ENCODE measurements around the gene NCAPD2. TPM values are rescaled to one million over a fixed set of nuclear protein-coding genes. Genes with fewer than 3 reads are reported as not detected.
"Not testable (repeated sequence)": the region's sequence is repeated elsewhere in the genome, so short reads cannot be mapped to it uniquely, and the experiment has no call there.

Gene NCAPD2
- total and polyA plus RNA-seq, 5 experiments from 2014 or later = 24.7 to 46.3 (median 40.4) TPM

DNA sequence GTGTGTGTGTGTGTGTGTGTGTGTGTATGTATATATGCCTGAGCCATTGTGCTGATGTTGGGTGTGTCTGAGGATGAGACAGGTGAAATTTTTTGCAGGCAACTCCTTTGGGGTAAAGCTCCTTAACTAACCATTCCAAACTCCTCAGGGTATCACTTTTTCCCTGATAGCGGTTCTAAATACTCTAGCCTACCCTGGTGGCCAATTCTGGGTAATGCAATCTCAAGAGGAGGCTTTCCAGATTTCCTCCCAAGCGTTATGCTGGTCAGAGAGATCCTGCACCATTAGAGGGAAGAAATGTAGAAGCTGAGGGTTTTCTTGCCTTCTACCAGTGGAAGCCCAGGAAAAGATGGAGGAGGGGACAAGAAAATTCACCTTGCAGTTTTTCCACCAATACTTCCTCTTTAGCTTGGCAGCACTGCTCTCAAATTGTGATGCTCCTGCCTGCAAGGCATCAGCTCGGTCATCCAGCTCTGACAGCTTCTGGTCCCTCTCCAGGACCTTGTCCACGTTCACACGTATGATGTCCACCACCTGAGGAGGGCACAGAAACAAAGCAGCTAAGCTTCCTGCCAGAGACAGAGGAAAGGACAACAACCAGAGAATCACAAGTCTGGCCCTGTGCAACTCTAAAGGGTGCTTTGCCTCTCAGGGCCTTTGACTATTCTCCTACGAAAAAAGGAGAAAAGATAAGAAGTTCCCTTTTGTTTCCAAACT is 28.3 kb upstream of the NCAPD2 start:
- Mint-ChIP-seq H3K27ac (peak overlapping the region; percentile 93 to 98 (median 95)), H3K27me3 (no peaks in the 10 kb centered on the region), H3K36me3 (peaks cover 3 to 65% (median 26%) of the 10 kb centered on the region in 3 donors), H3K4me3 (peak overlapping the region in 9 of 10 donors; percentile 49 to 79 (median 64)), H3K9me3 (no peaks in the 10 kb centered on the region), H3K4me1 (peaks cover 64 to 92% (median 90%) of the 10 kb centered on the region in 4 donors)
- DNase-seq (peak in 7 of 10 donors; percentile 40 to 75 (median 50)), ATAC-seq (no peak)
- POLR2A ChIA-PET = interaction anchor here (0.6 to 25.3 kb wide), 18 partner anchors 9 to 485 kb away, joined by 3 to 1074 read pairs (median 4); partner anchors contain the start of genes CD27, GAPDH, MRPL51 and PTPN6

DNA sequence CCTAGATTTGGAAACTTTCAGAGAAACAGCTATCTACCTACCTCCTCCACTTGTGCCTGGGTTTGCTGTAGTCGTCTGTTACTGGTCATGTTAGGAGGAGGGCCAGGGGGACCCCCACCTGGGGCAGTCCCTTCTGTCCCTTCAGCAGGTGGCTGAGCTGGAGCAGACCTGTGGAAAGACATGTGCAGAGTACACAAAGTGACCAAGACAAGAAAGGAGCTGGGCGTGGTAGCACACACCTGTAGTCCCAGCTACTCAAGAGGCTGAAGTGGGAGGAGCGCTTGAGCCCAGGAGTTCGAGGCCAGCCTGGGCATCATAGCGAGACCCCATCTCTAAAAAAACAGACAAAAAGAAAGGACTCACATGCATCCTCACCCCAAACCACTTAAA is 27.7 kb upstream of the NCAPD2 start:
- H3K4me3 Mint-ChIP-seq = peak overlapping the region in 3 of 10 donors; percentile 22 to 60 (median 49)
- H3K9me3 Mint-ChIP-seq = no peaks in the 10 kb centered on the region
- H3K27ac Mint-ChIP-seq = peak overlapping the region; percentile 85 to 98 (median 95)
- ATAC-seq (no peak), DNase-seq (no peak)
- POLR2A ChIA-PET = interaction anchor here (0.6 to 25.3 kb wide), 15 partner anchors 9 to 427 kb away, joined by 3 to 1074 read pairs (median 4); partner anchors contain the start of genes CD27, GAPDH, MRPL51 and TAPBPL
- no peaks in the 10 kb centered on the region for H3K27me3 Mint-ChIP-seq
- peaks cover 3 to 59% (median 23%) of the 10 kb centered on the region in 3 donors for H3K36me3 Mint-ChIP-seq
- peaks cover 61 to 92% (median 87%) of the 10 kb centered on the region in 4 donors for H3K4me1 Mint-ChIP-seq

DNA sequence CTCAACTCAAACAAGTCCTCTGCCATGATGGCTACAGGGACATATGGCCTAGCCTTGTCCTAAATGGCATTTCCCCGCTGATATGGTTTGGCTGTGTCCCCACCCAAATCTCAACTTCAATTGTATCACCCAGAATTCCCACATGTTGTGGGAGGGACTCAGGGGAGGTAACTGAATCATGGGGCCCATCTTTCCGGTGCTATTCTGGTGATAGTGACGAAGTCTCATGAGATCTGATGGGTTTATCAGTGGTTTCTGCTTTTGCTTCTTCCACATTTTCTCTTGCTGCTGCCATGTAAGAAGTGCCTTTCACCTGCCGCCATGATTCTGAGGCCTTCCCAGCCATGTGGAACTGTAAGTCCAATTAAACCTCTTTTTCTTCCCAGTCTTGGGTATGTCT is 27.2 kb upstream of the NCAPD2 start:
- H3K4me1 Mint-ChIP-seq = peaks cover 60 to 91% (median 86%) of the 10 kb centered on the region in 4 donors
- POLR2A ChIA-PET = interaction anchor here (0.6 to 25.3 kb wide), 10 partner anchors 21 to 97 kb away, joined by 3 to 1074 read pairs (median 10); partner anchors contain the start of genes CD27, MRPL51, NCAPD2 and SCNN1A
- DNase-seq, H3K9me3 Mint-ChIP-seq, ATAC-seq, H3K27me3 Mint-ChIP-seq: not testable (repeated sequence)
- H3K36me3 Mint-ChIP-seq = peaks cover 3 to 55% (median 19%) of the 10 kb centered on the region in 3 donors
- peak overlapping the region in 4 of 10 donors; percentile 28 to 78 (median 38) for H3K4me3 Mint-ChIP-seq
- peak overlapping the region; percentile 1 to 98 (median 95) for H3K27ac Mint-ChIP-seq

DNA sequence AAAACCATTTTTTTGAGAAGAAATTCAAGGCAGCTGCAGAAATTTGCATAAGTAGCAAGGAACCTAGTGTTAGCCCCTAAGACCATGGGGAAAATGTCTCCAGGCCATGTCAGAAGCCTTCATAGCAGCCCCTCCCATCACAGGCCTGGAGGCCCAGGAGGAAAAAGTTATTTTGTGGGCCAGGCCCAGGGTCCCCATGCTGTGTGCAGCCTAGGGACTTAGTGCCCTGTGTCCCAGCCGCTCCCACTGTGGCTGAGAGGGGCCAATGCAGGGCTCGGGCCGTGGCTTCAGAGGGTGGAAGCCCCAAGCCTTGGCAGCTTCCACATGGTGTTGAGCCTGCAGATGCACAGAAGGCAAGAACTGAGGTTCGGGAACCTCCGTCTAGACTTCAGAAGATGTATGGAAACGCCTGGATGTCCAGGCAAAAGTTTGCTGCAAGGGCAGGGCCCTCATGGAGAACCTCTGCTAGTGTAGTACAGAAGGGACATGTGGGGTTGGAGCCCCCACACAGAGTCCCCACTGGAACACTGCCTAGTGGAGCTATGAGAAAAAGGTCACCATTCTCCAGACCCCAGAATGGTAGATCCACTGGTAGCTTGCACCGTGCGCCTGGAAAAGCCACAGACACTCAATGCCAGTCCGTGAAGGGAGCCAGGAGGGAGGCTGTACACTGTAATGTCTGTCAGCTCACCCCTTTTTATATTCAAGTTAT is 26.2 kb upstream of the NCAPD2 start:
- H3K4me1 Mint-ChIP-seq = peaks cover 51 to 81% (median 78%) of the 10 kb centered on the region in 4 donors
- peaks cover 3 to 49% (median 15%) of the 10 kb centered on the region in 3 donors for H3K36me3 Mint-ChIP-seq
- H3K27me3 Mint-ChIP-seq, DNase-seq, ATAC-seq, H3K9me3 Mint-ChIP-seq: not testable (repeated sequence)
- peak overlapping the region in 9 of 10 donors; percentile 62 to 95 (median 92) for H3K4me3 Mint-ChIP-seq
- POLR2A ChIA-PET = interaction anchor here (0.6 to 5.6 kb wide), 7 partner anchors 15 to 134 kb away, joined by 5 to 104 read pairs (median 66); partner anchors contain the start of genes CD27, MRPL51, NCAPD2 and SCNN1A
- H3K27ac Mint-ChIP-seq = peak overlapping the region; percentile 41 to 98 (median 95)

DNA sequence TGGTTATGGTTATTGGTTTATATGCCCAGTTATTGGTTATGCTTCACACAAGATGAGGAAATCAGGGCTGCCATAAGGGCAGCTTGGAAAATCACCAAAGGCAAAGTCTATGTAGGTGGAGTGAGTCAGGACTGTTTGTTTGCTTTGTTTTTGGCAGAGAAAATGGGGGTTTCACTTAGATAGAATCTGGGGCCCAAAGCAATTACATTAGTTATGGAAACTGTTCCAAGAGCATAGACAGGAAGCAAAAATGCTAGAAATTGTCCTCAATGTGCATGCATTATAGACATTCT is 25.7 kb upstream of the NCAPD2 start:
- peaks cover 46 to 76% (median 73%) of the 10 kb centered on the region in 4 donors for H3K4me1 Mint-ChIP-seq
- DNase-seq (no peak), ATAC-seq (no peak)
- H3K27me3 Mint-ChIP-seq = no peaks in the 10 kb centered on the region
- H3K4me3 Mint-ChIP-seq = peak overlapping the region; percentile 78 to 96 (median 92)
- POLR2A ChIA-PET = interaction anchor here (1.6 to 5.6 kb wide), 6 partner anchors 15 to 134 kb away, joined by 5 to 104 read pairs (median 74); partner anchors contain the start of genes CD27, MRPL51, NCAPD2 and TAPBPL
- no peaks in the 10 kb centered on the region for H3K9me3 Mint-ChIP-seq
- H3K27ac Mint-ChIP-seq = peak overlapping the region; percentile 41 to 98 (median 95)
- peaks cover 3 to 45% (median 15%) of the 10 kb centered on the region in 3 donors for H3K36me3 Mint-ChIP-seq

DNA sequence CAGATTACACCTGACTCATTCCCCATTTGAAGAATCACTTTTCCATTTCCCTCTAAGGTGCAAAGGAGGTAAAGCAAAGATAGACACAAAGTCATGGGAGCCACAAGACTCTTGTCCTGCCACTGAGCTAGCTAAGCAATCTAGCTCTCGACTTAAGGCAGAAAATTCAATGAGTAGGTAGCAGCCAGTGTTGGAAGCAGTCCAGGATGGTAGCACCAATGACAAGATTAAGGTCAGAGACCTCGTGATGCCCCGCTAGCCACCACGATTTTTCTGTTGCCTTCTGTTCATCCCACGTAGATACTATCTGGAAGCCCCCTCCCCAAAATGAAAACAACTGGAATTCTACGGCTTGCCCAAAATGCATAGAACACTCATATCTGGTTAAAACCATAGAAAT is 24.8 kb upstream of the NCAPD2 start:
- POLR2A ChIA-PET = interaction anchor here (2.4 to 5.6 kb wide), 8 partner anchors 16 to 135 kb away, joined by 7 to 104 read pairs (median 74); partner anchors contain the start of genes CD27, GAPDH, MRPL51 and NCAPD2

DNA sequence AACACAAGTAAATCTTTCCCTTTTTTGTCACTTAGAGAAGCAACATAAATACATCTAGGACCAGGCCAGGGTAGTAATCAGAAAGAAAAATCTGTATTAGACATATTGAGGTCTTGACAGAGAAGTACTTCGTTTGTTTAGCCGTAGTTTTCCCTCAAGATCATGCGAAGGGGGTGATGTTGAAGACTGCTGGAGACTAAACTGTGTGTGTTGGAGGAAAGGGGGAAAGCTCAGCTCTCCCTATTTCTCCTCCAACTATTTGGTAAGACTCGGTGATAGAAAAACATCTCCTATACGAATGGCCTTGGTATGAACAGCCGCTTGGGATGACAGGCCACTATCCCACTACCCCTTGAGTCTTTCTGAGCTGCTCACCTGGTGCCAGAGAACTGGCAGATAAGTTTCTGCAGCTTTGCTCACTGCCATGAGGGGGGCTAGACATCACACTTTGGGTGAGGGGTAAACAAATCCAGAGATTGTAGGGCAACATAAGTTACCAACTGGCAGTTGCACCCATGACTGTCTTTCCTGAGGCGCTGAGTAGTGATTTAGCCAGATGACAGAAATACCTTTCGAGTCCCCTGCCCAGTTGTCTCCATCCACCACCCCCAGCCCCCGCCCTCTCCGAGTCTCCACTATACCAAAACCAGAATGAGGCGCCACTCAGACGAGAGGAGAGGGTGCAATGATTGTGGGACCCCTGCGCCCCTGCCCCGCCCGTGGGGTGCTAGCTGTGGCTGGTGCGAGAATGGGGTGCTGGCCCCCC is 24.1 kb upstream of the NCAPD2 start:
- POLR2A ChIA-PET = interaction anchor here (0.6 to 5.6 kb wide), 37 partner anchors 9 to 367 kb away, joined by 3 to 104 read pairs (median 5); partner anchors contain the start of genes CD27, GAPDH, LPAR5 and MLF2
- ATAC-seq (no peak), DNase-seq (peak in 1 of 10 donors; percentile 29)
- Mint-ChIP-seq H3K4me1 (peaks cover 33 to 61% (median 57%) of the 10 kb centered on the region in 4 donors), H3K27ac (peak overlapping the region; percentile 82 to 98 (median 95)), H3K36me3 (peaks cover 0 to 30% (median 3%) of the 10 kb centered on the region in 3 donors), H3K27me3 (peaks cover 0 to 2% (median 0%) of the 10 kb centered on the region in 5 donors), H3K4me3 (peak overlapping the region; percentile 78 to 96 (median 92)), H3K9me3 (no peaks in the 10 kb centered on the region)

More for the DNA sequence above, 24.8 kb upstream of the NCAPD2 start:
- Mint-ChIP-seq H3K36me3 (peaks cover 3 to 37% (median 10%) of the 10 kb centered on the region in 3 donors), H3K4me1 (peaks cover 40 to 68% (median 64%) of the 10 kb centered on the region in 4 donors), H3K4me3 (peak overlapping the region; percentile 78 to 96 (median 92)), H3K27ac (peak overlapping the region; percentile 82 to 98 (median 95)), H3K27me3 (no peaks in the 10 kb centered on the region), H3K9me3 (no peaks in the 10 kb centered on the region)
- DNase-seq = no peak
- ATAC-seq = no peak

DNA sequence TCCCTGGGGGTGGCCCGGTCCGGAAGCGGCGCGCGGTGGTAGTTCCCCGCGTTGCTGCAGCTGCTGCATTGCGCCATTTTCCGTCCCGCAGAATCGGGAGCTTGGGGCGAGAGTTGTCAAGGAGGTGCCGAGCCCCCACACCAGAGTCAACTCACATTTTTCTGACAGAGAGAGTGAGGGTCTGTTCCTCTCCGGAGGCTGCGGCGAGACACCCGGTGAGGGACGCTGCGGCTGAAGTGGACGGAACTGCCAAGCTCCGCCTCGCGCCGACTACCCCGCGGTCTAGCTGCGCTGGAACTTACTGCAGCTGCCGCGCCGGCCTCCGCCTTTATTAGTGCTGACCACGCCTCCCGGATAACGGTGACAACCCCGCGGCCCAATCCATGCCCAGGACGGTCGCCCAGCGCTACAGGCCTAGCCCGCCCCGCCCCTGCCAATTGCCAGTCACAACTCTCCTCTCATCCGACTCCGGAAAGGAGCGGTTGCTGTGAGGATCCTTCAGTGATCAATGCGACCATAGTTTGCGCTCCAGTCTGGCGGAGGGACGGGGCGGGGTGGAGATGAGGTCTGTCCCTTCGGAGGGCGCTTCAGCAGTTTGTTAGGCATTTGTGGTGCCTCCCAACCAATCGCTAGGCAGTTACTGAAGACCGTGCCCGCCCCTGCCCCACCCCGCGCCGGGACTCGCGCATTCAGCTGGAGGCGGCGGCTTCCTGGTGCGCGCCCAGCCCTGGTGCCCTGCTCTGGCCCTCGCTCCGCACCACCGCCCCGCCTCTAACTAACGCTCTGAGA is 23.3 kb upstream of the NCAPD2 start, which contains the start of gene VAMP1:
VAMP1 (minus strand) TSS at position 303 of the 789 bp plus-strand sequence; CDS start at position 157, 146 bp downstream.
- Mint-ChIP-seq H3K4me1 (peaks cover 30 to 54% (median 52%) of the 10 kb centered on the region in 4 donors), H3K36me3 (peaks cover 0 to 26% (median under 1%) of the 10 kb centered on the region in 3 donors), H3K27ac (peak within 1 kb of the TSS; percentile 82 to 98 (median 95)), H3K27me3 (peaks cover 0 to 2% (median 0%) of the 10 kb centered on the region in 5 donors), H3K9me3 (no peaks in the 10 kb centered on the region), H3K4me3 (peak within 1 kb of the TSS; percentile 78 to 96 (median 92))
- DNase-seq (peak; percentile 90 to 98 (median 95)), ATAC-seq (peak; percentile 88)
- POLR2A ChIA-PET = interaction anchor here (0.5 to 5.6 kb wide), 39 partner anchors 9 to 366 kb away, joined by 3 to 104 read pairs (median 5); partner anchors contain the start of genes CD27, GAPDH, LPAR5 and MLF2

DNA sequence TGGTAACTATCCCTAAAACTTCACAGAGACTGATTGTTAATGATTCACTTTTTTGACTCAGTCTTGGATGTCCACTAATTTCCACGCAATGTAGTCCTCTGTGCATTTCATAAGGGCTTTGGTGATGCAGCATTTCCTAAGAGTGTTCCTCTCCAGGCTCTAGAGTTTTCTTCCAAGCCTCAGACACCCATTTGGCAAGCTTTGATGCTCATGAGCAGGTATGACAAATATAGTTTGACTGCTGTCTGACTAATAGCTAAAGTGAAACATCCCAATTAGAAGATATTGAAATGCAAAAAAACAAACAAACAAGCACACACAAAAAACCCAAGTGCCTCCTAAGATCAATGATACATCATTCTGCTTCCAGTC is 21.9 kb upstream of the NCAPD2 start:
- DNase-seq (no peak), ATAC-seq (no peak)
- Mint-ChIP-seq H3K9me3 (no peaks in the 10 kb centered on the region), H3K4me3 (peak overlapping the region in 7 of 10 donors; percentile 1 to 89 (median 47)), H3K27ac (peak overlapping the region in 8 of 10 donors; percentile 0 to 95 (median 10)), H3K36me3 (peaks cover 0 to 12% (median 0%) of the 10 kb centered on the region in 3 donors), H3K27me3 (peaks cover 0 to 2% (median 0%) of the 10 kb centered on the region in 5 donors), H3K4me1 (peaks cover 25 to 40% (median 38%) of the 10 kb centered on the region in 4 donors)
- POLR2A ChIA-PET = interaction anchor here (3.2 to 5.6 kb wide), 4 partner anchors 11 to 66 kb away, joined by 58 to 104 read pairs (median 94); partner anchors contain the start of genes CD27, GAPDH, MRPL51 and NCAPD2

DNA sequence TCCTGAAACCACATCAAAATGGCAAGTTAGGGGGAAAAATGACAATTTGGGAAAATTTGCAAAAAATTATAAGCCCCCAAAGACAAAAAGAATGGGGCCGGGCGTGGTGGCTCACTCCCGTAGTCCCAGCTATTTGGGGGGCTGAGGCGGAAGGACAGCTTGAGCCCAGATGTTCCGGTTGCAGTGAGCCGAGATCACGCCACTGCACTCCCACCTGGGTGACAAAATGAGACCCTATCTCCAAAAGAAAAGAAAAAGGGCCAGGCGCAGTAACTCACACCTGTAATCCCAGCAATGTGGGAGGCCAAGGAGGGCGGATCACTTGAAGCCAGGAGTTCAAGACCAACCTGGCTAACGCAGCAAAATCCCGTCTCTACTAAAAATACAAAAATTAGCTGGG is 21.4 kb upstream of the NCAPD2 start:
- H3K4me3 Mint-ChIP-seq = peak overlapping the region in 1 of 10 donors; percentile 89
- POLR2A ChIA-PET = interaction anchor here (0.6 to 5.6 kb wide), 4 partner anchors 11 to 228 kb away, joined by 4 to 104 read pairs (median 79); partner anchors contain the start of genes GAPDH, MRPL51 and NCAPD2
- no peak for DNase-seq
- H3K4me1 Mint-ChIP-seq = peaks cover 21 to 35% (median 33%) of the 10 kb centered on the region in 4 donors
- no peak for ATAC-seq
- no peaks in the 10 kb centered on the region for H3K9me3 Mint-ChIP-seq
- peaks cover 0 to 2% (median 0%) of the 10 kb centered on the region in 5 donors for H3K27me3 Mint-ChIP-seq
- peak overlapping the region in 3 of 10 donors; percentile 16 to 95 (median 34) for H3K27ac Mint-ChIP-seq
- H3K36me3 Mint-ChIP-seq = peaks cover 0 to 7% (median 0%) of the 10 kb centered on the region in 3 donors
